SK-N-MC (cell line): ENCODE measurements around the gene CYP26A1.

Experiments used
- DNase-seq: peaks from one replicate; pipeline ENCODE4 v3.0.0-alpha.2; 2011; ENCODE audit warnings: low read depth, low spot score
- H3K27ac ChIP-seq: fragments of 200-600 bp; sonication (generic); 2 replicates; pipeline ENCODE4 v1.5.1; 2016; ENCODE audit warnings: mixed run types
- H3K36me3 ChIP-seq: fragments of 200-600 bp; sonication (generic); 2 replicates; pipeline ENCODE4 v1.6.1; 2017; ENCODE audit warnings: antibody characterized with exemption, low read length, mixed read lengths; ENCODE audit not compliant: insufficient read depth
- H3K4me3 ChIP-seq: fragments of 200-600 bp; sonication (generic); 2 replicates; pipeline ENCODE4 v1.5.1; 2016
- H3K9ac ChIP-seq: fragments of 200-600 bp; sonication (generic); 2 replicates; pipeline ENCODE4 v1.8.0; 2017; ENCODE audit warnings: mixed run types, mixed read lengths; ENCODE audit not compliant: insufficient read length
- H3K9me3 ChIP-seq: fragments of 200-600 bp; sonication (generic); 2 replicates; pipeline ENCODE4 v1.6.1; 2017; ENCODE audit warnings: low read depth, mild to moderate bottlenecking, antibody characterized with exemption, low read length, moderate library complexity, mixed read lengths
- EZH2 ChIP-seq: fragments of 200-600 bp; sonication (generic); IDR thresholded peaks from one replicate; pipeline ENCODE4 v1.6.1; 2017; ENCODE audit warnings: antibody characterized with exemption
- FOXP2 ChIP-seq: optimal IDR thresholded peaks from 2 replicates; pipeline ENCODE3; 2011; ENCODE audit warnings: mild to moderate bottlenecking, moderate library complexity; ENCODE audit not compliant: insufficient read depth; ENCODE audit errors: extremely low read length, control extremely low read depth
- POLR2AphosphoS5 ChIP-seq: IDR thresholded peaks from 2 replicates; pipeline ENCODE4 v1.6.1; 2012; ENCODE audit warnings: mild to moderate bottlenecking, low read depth, low read length, borderline replicate concordance

CYP26A1 gene

GRCh38 chr10:93073539-93074146 lies at the start of gene CYP26A1:
TSS of gene CYP26A1 (plus strand) at chr10:93073893. CDS start at chr10:93073935, 42 bp downstream.
- H3K9me3 ChIP-seq = no peaks in the 10 kb centered on the region
- H3K4me3 ChIP-seq = peak within 1 kb of the TSS; percentile 48
- TF ChIP-seq POLR2AphosphoS5 = no peak
- TF ChIP-seq FOXP2 = no peak
- TF ChIP-seq EZH2 = no peak
- no peaks in the 10 kb centered on the region for H3K36me3 ChIP-seq
- H3K27ac ChIP-seq = no peak within 1 kb of the TSS
- no peak within 1 kb of the TSS for H3K9ac ChIP-seq
- no peak for DNase-seq

- H3K9ac ChIP-seq = no peak overlapping the region
- no peak overlapping the region for H3K27ac ChIP-seq
- no peak for DNase-seq
- no peak overlapping the region for H3K4me3 ChIP-seq
- 0 out of 2 replicates have a peak, but pooled peaks cover 2% of the 10 kb centered on the region for H3K36me3 ChIP-seq
- TF ChIP-seq FOXP2 = no peak
- TF ChIP-seq POLR2AphosphoS5 = no peak
- no peak for TF ChIP-seq EZH2
- no peaks in the 10 kb centered on the region for H3K9me3 ChIP-seq
Observed at GRCh38 chr10:93026072-93026471, 47.6 kb upstream of the CYP26A1 start.

GRCh38 chr10:93027508-93027907 lies 46.2 kb upstream of the CYP26A1 start:
- Histone ChIP-seq H3K9ac (no peak overlapping the region), H3K27ac (no peak overlapping the region), H3K36me3 (0 out of 2 replicates have a peak, but pooled peaks cover 2% of the 10 kb centered on the region), H3K4me3 (no peak overlapping the region), H3K9me3 (no peaks in the 10 kb centered on the region)
- DNase-seq = no peak
- no peak for TF ChIP-seq FOXP2
- no peak for TF ChIP-seq POLR2AphosphoS5
- no peak for TF ChIP-seq EZH2

- Histone ChIP-seq H3K9ac (no peak overlapping the region), H3K4me3 (no peak overlapping the region), H3K36me3 (0 out of 2 replicates have a peak, but pooled peaks cover 2% of the 10 kb centered on the region), H3K27ac (no peak overlapping the region), H3K9me3 (no peaks in the 10 kb centered on the region)
- no peak for DNase-seq
- TF ChIP-seq EZH2 (no peak), FOXP2 (no peak)
Observed at GRCh38 chr10:93028883-93029282, 44.8 kb upstream of the CYP26A1 start.

GRCh38 chr10:93030409-93030808 lies 43.3 kb upstream of the CYP26A1 start:
- Histone ChIP-seq H3K36me3 (0 out of 2 replicates have a peak, but pooled peaks cover 2% of the 10 kb centered on the region), H3K9ac (no peak overlapping the region), H3K4me3 (no peak overlapping the region), H3K9me3 (no peaks in the 10 kb centered on the region), H3K27ac (no peak overlapping the region)
- DNase-seq = no peak
- TF ChIP-seq EZH2 = no peak
- no peak for TF ChIP-seq FOXP2
- TF ChIP-seq POLR2AphosphoS5 = no peak

- Histone ChIP-seq H3K9ac (no peak overlapping the region), H3K9me3 (no peaks in the 10 kb centered on the region), H3K27ac (no peak overlapping the region), H3K36me3 (no peaks in the 10 kb centered on the region), H3K4me3 (no peak overlapping the region)
- no peak for DNase-seq
- no peak for TF ChIP-seq POLR2AphosphoS5
Observed at GRCh38 chr10:93032105-93032808, 41.4 kb upstream of the CYP26A1 start.

GRCh38 chr10:93032809-93033137 lies 40.9 kb upstream of the CYP26A1 start:
- Histone ChIP-seq H3K27ac (no peak overlapping the region), H3K36me3 (no peaks in the 10 kb centered on the region), H3K9me3 (no peaks in the 10 kb centered on the region), H3K9ac (no peak overlapping the region), H3K4me3 (no peak overlapping the region)
- no peak for DNase-seq
- TF ChIP-seq POLR2AphosphoS5 = no peak
- no peak for TF ChIP-seq EZH2
- TF ChIP-seq FOXP2 = no peak

GRCh38 chr10:93034426-93034825 lies 39.3 kb upstream of the CYP26A1 start:
- Histone ChIP-seq H3K36me3 (no peaks in the 10 kb centered on the region), H3K4me3 (no peak overlapping the region), H3K9me3 (no peaks in the 10 kb centered on the region), H3K9ac (no peak overlapping the region), H3K27ac (no peak overlapping the region)
- DNase-seq = no peak
- TF ChIP-seq EZH2 (no peak), FOXP2 (no peak), POLR2AphosphoS5 (no peak)

- H3K9ac ChIP-seq = no peak overlapping the region
- no peak overlapping the region for H3K27ac ChIP-seq
- no peaks in the 10 kb centered on the region for H3K9me3 ChIP-seq
- TF ChIP-seq FOXP2 (no peak), POLR2AphosphoS5 (no peak), EZH2 (no peak)
- H3K36me3 ChIP-seq = no peaks in the 10 kb centered on the region
- no peak for DNase-seq
- H3K4me3 ChIP-seq = no peak overlapping the region
Observed at GRCh38 chr10:93039110-93039509, 34.6 kb upstream of the CYP26A1 start.
